Measurements from ENCODE around the gene SPAG8.

The SPAG8 gene, protein sequence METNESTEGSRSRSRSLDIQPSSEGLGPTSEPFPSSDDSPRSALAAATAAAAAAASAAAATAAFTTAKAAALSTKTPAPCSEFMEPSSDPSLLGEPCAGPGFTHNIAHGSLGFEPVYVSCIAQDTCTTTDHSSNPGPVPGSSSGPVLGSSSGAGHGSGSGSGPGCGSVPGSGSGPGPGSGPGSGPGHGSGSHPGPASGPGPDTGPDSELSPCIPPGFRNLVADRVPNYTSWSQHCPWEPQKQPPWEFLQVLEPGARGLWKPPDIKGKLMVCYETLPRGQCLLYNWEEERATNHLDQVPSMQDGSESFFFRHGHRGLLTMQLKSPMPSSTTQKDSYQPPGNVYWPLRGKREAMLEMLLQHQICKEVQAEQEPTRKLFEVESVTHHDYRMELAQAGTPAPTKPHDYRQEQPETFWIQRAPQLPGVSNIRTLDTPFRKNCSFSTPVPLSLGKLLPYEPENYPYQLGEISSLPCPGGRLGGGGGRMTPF

DNA sequence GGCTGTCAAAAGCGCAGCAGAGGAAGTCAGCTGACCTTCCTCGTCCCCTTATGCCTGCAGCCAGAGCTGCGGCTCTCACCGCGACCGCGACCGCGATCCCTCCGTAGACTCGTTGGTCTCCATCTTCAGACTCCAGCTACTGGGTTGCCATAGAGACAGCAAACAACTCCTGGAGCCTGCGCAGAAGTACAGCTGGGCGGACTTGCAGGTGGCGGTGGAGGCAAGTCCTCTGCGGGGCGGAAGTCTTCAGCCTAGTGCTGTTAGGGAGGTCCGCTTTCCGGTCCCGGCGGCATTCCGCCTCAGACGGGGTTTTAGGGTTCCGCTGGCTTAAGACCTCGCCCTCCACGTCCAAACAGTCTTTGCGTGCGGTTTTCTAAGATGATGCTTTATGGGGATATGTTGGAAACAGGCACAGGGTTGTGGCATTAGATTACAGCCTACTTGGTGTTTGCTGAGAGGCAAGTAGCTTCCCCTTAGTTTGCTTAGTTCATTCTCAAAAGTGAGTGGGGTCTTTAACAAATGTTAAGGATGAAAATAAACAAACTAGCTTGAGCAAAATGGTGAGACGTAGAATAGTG is at the start of gene SPAG8:
Gene SPAG8 (minus strand): TSS at position 238 of the 578 bp plus-strand sequence. CDS start 115 bp downstream, at position 123.
- peak; percentile 94 for DNase-seq (ENCODE audit: low read depth)

DNA sequence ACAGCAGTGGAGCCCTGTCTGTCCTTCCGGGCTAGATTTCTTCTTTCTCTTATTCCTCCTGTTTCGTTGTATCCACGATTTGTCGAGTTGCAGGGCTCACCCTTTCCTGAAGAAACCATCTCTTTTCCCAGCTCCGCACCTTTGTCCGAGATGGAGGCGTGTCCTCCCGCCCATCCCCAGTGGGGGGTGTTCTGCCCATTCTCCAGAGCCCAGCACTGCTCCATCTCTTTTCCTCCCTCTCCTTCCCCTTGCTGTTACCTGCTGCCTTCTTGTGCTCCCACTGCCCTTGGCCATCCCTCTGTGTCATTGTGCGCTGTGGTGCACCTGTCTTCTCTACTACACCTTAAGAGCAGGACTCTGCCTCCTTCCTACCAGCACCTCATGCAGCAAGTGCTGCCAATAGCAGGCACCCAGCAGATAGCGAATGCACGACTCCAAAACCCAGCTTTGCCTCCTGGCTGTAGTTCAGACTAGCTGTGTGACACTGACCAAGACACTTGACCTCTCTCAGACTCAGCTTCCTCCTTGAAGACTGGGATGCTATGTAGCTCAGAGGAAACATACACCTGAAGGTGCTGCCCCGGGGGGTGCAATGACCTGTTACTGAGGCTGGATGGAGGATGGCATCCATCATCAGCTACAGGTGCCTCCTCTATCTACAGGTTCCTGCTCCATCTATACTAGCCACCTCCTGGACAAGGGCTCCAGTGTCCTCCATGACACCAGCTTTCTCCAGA is 49.3 kb upstream of the SPAG8 start:
- no peak for DNase-seq (ENCODE audit: low read depth)

DNA sequence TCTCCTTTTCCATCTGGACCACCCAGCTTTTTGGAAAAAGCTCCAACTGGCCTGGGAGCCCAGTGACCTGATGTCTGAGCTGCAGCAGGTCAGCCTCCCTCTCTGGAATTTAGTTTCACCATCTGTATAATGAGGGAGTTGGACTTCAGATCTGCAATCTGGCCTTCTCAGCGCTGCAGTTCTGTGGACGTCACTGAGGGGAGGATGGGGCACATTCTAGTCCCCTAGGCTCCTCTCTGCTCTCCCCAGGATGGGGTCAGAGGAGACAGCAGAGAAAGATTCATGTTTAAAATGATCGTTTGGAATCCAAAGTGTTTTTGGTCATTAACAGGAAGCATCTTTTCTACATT is 47.9 kb upstream of the SPAG8 start:
- DNase-seq (ENCODE audit: low read depth): no peak

DNA sequence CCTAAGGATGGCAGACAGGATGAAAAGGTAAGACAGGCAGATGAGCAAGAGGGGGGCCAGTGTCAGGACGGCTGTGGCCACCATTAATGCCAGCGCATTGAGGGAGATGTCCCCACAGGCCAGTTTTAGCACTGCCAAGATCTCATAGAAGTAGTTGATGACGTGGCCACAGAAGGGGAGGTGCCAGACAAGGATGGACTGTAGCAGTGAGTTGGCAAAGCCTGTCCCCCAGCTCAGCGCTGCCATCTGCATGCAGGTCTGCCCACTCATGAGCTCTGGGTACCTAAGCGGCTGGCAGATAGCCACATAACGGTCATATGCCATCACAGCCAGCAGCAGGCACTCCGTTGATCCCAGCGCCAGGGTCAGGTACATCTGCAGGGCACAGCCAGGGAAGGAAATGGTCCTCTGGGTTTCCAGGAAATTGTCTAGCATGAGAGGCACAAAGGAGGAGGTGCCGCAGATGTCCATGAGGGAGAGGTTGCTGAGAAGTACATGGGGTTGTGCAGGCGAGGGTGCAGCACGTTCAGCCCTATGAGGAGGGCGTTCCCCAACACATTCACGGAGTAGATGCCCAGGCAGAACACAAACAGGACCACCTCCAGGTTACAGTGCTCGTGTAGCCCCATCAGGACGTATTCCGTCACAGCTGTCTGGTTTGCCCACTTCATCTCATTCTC is 47.4 kb upstream of the SPAG8 start:
- DNase-seq (ENCODE audit: low read depth): no peak

DNA sequence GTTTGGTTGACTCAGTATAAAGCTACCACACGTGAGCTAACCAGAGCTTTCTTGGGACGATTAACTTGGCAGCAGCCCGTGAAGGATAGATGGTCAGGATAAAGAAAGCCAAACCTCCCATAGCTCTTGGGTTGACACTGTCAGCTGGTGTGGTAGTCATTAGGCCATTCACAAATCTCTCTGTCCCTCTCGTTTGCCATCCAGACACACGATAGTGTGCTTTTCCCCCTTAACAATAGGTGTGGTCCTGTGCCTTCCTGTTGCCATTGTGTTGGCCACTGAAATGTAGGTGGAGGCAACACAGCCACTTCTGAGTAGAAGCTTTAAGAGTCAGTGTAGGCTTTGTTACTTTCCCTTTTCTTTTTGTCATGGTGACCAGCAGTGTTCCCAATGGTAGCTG is 46.4 kb upstream of the SPAG8 start:
- DNase-seq (ENCODE audit: low read depth): no peak

DNA sequence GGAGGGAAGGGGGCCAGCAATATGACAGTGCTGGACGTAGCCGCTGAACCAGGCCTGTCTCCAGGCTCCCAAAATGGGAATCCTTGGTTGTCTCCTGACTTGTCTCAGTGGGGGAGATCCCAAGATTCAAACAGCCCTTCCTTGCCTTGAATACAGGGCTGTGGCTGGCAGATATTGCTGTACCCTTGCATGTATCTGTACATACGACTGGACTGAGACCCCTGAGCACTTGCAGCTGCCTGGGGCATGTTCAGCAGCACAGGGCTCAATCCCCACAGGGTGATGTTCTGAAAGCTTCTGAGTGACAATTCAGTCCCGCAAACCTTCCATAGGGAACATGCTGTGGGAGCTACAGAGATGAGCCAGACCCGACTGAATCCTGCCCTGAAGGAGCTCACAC is 44.8 kb upstream of the SPAG8 start:
- no peak for DNase-seq (ENCODE audit: low read depth)

DNA sequence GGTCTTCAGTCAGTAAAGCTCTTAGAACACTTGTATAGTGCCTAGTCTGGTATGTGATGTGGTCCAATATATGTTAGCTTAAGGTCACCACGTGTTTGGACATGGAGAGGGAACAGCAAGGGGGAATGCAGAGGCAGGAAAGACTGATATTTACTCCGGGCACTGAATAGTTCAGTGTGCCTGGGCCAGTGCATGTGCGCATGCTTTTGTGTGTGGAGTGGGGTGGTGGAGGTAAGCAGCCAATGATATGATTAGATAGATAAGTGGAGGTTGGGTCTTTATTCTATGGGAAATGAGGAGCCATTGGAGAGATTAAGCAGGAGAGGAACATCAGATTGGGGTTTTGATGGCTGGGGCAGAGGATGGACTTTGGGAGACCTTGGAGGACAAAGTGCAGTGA is 44.1 kb upstream of the SPAG8 start:
- DNase-seq (ENCODE audit: low read depth): no peak

DNA sequence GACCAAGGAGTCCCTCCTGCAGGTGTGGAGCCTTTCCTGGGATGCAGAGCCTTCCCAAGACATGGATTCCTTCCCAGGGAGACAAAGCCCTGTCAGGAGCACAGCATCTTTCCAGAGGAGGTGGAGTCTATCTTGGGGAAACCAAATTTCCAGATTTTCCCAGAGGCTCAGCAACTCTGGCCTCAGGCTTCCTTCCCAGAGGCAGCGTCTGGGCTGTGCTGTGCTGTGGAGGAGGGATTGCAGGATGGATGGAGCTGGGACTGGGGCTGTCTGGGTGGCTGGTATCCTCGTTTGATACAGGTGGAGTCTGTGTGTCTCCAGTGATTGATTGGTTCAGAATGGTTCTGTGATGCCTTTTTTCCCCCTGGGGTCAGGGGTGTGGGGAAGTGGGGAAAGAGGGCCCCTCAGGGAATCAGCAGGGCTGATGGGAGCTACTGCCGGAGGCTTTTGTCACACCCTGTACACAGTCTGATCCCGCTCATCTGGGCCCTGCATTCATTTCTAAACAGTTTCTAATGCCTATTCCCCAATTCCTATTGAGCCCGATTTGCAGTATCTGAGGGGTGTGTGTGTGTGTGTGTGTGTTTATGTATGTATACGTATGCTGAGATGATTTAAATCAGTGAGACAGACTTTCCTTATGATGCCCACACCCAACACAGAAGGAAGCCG is 42.2 kb upstream of the SPAG8 start:
- no peak for DNase-seq (ENCODE audit: low read depth)

DNA sequence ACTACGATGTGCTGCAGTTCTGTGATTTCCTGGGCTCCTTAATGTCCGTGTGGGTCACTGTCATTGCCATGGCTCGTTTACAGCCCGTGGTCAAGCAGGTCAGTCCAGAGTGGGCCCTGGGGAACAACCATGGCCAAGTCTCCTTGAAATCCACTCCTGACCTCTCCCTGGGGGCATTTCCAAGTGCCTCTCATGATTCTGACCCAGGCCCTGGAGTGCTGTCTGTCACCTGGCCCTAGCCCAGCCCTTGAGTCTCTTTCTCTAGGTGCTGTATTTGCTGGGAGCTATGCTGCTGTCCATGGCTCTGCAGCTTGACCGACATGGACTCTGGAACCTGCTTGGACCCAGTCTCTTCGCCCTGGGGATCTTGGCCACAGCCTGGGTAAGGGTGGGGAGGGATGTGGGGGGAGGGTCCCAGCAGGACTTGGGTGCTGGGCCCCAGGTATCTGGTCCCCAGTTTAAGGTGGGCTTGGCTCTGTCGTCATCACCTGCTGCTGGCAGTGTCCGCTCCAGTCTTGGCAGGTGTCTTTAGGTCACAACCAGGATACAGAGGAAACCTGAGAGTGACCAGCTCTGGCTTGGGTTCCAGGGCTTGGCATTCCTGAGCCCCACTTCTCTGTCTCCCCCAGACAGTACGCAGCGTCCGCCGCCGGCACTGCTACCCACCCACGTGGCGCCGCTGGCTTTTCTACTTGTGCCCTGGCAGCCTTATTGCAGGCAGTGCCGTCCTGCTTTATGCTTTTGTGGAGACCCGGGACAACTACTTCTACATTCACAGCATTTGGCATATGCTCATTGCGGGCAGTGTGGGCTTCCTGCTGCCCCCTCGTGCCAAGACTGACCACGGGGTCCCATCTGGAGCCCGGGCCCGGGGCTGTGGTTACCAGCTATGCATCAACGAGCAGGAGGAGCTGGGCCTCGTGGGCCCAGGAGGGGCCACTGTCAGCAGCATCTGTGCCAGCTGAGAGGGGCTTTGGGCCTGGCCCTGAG is 41.1 kb upstream of the SPAG8 start:
- no peak for DNase-seq (ENCODE audit: low read depth)

DNA sequence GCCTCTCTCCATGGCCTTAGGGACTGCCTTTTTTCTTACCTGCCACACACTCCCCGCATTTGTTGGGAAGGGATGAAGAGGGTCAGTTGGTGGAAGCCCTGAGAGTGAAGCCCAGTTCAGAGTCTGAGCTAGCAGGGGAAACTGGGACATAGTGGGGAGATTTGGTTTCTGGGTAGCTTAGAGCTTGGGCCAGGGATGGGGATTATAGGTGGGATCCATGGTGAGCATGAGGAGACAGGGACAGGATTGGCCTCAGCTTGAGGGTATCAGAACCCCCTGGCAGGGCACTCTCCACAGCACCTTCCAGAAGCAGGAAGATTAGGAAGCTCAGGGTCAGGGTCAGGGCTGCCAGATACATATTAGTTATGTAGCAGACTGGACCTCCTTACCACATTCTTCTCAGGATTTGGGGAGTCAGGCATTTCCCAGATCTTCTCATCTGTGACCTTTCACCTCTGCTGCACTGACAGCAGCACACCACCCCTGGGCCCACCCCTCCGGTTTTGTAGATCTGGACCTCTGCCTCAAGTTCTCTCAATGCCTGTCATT is 40.3 kb upstream of the SPAG8 start:
- DNase-seq (ENCODE audit: low read depth): no peak

DNA sequence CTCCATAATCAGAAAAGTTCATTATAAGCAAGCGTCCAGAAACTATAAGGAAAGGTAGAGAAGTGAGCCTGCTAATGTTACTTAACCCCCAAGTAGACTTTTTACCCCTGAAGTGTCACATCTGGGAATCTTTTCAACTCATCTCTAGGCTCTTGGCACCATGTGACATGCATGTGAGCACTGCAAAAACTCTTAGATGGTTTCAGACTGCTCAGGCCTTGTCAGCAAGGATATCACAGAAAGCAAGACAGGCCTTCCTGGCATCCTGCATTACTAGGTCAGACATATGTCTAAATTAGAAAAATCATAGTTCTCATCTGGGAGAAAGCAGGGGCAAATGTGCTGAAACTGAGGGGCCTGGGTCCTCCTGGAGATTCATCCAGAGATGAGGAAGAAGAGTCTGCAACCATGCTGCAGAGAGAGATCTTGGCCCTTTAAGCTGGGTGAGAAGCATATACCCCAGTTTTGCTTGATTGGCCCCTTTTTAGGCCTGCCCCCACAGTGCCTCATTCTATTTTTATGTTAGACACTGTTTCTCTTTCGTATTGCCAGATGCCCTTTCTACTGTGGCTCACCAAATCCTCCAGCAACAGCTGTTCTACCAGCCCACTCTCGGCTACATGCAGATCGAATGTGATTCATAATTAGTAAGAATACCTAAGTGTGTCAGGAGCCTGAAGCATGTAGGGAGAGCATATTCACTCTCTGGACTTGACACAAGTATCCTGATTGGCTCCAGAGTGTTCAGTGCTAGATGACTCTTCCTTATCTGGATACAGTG is 35.9 kb upstream of the SPAG8 start:
- peak; percentile 19 for DNase-seq (ENCODE audit: low read depth)

DNA sequence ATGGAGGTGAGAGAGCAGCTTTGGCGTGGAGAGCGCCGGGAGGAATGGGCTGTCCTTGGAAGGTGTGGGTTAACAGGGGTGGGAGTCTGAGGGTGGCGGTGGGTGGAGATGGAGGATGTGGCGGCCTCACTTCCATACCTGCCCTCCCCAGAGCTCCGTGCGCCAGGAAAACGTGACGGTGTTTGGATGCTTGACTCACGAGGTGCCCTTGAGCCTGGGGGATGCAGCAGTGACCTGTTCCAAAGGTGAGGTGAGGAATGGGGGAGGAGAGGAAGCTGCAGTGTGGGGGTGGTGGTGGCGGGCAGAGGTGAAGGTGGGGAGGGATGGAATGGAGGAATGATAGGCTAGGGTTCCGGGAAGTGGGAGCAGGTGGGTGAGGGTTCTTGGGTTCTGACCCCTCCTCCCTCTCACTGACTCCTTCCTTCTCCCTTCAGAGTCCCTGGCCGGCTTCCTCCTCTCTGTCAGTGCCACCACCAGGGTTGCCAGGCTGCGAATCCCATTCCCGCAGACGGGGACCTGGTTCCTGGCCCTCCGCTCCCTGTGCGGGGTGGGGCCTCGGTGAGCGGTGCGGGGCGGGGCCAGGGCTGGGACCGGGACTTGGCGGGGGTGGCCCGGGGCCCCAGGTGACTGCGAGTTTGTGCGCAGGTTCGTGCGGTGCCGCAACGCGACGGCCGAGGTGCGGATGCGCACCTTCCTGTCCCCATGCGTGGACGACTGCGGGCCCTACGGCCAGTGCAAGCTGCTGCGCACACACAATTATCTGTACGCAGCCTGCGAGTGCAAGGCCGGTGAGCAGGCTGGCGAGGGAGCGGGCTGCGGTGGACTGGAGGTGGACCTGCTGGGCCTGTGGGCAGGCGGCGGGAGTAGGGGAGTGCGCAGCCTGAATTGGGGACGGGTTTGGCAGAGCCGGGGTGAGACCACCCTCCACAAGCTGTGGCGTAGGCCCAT is 34.0 kb upstream of the SPAG8 start:
- DNase-seq (ENCODE audit: low read depth): no peak

DNA sequence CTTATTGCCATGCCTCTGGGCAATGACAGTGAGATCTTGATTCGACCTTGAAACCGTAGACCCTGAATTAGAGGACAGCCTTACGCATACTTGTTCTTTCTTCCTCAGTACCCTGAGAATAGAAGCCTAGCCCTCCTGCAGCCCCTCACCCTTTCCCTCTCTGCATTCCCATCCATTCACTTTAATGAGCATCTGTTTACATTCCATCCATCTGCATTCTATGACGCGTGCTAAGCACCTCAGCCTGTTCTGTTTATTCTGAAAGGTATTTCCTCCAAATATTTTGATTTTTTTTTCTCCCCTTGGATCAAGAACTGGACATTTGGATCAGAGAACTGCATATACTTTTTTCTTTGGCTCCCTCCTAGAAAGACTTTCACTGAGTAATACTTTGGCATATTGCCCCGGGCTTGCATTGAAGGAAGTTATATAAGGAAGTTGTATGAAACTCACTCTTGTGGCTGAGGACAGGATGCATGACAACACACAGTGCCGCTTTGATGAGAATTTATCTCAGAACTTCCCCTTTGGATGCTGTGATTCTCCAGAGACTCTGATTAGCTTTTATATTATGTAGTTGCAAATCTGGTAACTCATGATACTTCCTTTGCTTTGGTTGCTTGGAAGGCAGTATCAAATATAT is 32.7 kb upstream of the SPAG8 start:
- no peak for DNase-seq (ENCODE audit: low read depth)

DNA sequence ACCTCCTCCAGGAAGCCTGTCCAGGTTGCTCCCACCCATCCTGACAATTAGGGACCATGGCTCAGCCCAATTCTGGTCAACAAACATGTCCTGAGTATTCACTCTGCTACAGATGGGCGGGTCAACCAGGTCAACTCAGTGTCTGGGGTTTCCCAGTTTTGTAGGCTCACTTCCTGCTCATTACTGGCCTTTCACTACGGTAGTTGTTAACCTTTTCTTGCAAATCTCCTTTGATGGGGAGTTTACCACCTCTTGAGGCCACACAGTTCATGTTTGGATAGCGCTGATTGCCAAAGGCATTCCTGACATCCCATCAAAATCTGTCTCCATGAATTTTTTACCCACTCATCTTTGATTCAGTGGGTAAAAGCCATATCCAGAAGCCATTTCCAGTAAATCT is 30.7 kb upstream of the SPAG8 start:
- DNase-seq (ENCODE audit: low read depth): no peak

DNA sequence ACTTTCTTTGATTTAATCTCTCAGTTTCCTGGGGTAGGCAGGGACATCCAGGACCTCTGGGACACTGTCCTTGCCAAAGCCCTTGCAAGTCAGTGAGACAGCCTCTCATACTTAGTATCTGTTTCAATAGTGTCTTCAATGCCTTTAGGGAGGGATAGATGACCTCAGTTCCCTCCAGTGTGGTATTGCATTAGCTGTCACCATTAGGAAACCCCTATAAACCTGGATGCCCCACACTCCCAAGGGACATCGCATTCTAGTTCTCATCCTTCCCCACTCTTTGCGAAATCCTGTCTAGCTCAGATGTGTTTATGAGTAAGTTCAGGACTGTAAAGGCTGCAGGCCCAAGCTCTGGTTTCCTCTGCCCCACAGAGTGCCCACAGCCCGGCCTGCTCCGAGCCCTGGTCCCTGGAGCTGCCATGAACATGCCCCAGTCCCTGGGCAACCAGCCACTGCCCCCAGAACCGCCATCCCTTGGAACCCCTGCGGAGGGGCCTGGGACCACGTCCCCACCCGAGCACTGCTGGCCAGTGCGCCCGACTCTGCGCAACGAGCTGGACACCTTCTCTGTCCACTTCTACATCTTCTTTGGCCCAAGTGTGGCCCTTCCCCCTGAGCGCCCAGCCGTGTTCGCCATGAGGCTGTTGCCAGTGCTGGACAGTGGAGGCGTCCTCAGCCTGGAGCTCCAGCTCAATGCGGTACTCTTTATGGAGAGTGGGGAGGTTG is 30.1 kb upstream of the SPAG8 start:
- no peak for DNase-seq (ENCODE audit: low read depth)

DNA sequence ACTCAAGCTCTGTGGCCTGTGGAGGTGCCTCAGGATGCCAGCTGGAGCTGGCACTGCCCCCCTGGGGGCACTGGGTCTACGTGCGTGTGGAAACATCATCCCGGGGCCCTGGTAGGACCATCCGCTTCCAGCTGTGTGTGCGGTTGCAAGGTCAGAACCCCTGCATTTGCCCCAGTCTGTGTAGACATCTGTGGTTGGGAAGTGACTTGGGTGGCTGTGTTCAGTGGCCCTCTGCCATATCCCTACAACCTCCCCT is 29.5 kb upstream of the SPAG8 start:
- DNase-seq (ENCODE audit: low read depth): no peak

DNA sequence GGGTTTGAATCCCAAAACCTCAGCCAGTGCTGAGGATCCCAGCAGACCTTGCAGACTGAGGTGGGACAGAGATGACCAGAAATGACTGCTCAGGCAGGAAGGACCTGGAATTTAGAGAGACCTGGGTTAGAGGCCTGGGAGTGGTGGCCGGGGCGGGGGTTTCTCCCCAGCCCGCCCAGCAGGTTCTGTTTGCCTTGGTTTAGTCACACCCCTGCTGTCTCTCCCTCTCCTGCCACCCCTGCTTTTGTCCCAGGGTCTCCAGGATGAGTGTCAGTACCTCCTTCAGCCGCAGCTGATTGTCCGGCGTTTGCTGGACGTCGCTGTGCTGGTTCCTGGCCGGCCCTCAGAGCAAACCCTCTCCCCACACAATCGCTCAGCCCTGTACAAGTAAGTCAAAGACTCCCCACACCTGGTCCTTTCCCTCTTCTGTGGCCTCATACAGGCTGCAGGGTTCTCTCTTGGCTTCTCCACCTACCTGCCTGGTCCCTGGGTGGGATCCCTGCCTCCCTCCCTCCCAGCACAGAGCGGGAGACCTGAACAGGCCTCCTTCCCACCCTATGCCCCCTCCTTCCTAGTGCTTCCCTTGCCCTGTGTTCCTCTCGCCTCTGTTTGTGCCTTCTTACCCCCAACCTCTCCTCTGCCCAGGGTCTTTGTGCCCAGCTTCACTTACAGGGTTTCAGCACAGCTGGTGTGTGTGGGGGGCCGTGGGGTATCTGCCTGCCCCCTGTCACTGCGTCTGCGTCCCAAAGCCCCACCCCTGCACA is 29.0 kb upstream of the SPAG8 start:
- DNase-seq (ENCODE audit: low read depth): no peak
